IgD-negative memory B cell (primary cell): ENCODE data around the gene PDE8B. TPM values are rescaled to one million over a fixed set of nuclear protein-coding genes. Genes with fewer than 3 reads are reported as not detected.

Source experiments
- H3K27ac Mint-ChIP-seq, 3 donors: one replicate each; pipeline ENCODE4 v1.8.0; 2020 to 2022; ENCODE audit warnings: mild to moderate bottlenecking in 3 of 3, mixed read lengths in 3 of 3, moderate library complexity in 1 of 3
- H3K27me3 Mint-ChIP-seq: one replicate; pipeline ENCODE4 v1.8.0; 2021; ENCODE audit warnings: mixed read lengths
- H3K36me3 Mint-ChIP-seq: one replicate; pipeline ENCODE4 v1.8.0; 2020; ENCODE audit warnings: mild to moderate bottlenecking, mixed read lengths
- H3K4me1 Mint-ChIP-seq, 3 donors: one replicate each; pipeline ENCODE4 v1.8.0; 2020 to 2022; ENCODE audit warnings: mixed read lengths in 3 of 3, mild to moderate bottlenecking in 1 of 3
- H3K4me3 Mint-ChIP-seq, 4 donors: one replicate each; pipeline ENCODE4 v1.8.0; 2020 to 2022; ENCODE audit warnings: mild to moderate bottlenecking in 4 of 4, mixed read lengths in 4 of 4, moderate library complexity in 3 of 4
- H3K9me3 Mint-ChIP-seq, 3 donors: one replicate each; pipeline ENCODE4 v1.8.0; 2020 to 2021; ENCODE audit warnings: mixed read lengths in 3 of 3, mild to moderate bottlenecking in 1 of 3
- polyA plus RNA-seq: library from polyadenylated mRNA; unstranded; fragments of 300-500 nt; fragmentation: Illumina TruSeq; gene quantifications from one replicate; pipeline ENCODE4 v1.2.3, GENCODE V29; 2021

The PDE8B gene
- polyA plus RNA-seq, 1 donor from 2014 or later: not detected

- Mint-ChIP-seq H3K27ac (no peak overlapping the region), H3K9me3 (peaks cover 0 to 3% (median 2%) of the 10 kb centered on the region in 3 donors), H3K36me3 (no peaks in the 10 kb centered on the region), H3K27me3 (peaks cover 4% of the 10 kb centered on the region), H3K4me1 (peaks cover 0 to 4% (median 0%) of the 10 kb centered on the region in 3 donors), H3K4me3 (no peak overlapping the region)
Observed at GRCh38 chr5:77418162-77418561, 207.7 kb downstream of the PDE8B start.

- Mint-ChIP-seq H3K27ac (peak overlapping the region in 1 of 3 donors; percentile 65), H3K9me3 (peaks cover under 1 to 5% (median 4%) of the 10 kb centered on the region in 3 donors), H3K27me3 (peaks cover 4% of the 10 kb centered on the region)
Observed at GRCh38 chr5:77418601-77419581, 208.4 kb downstream of the PDE8B start.

GRCh38 chr5:77419644-77420582 is 209.4 kb downstream of the PDE8B start:
- Mint-ChIP-seq H3K27me3 (peaks cover 4% of the 10 kb centered on the region), H3K36me3 (no peaks in the 10 kb centered on the region), H3K4me3 (no peak overlapping the region), H3K27ac (no peak overlapping the region), H3K9me3 (peaks cover 2 to 5% (median 4%) of the 10 kb centered on the region in 3 donors), H3K4me1 (peaks cover 0 to 5% (median 0%) of the 10 kb centered on the region in 3 donors)

More at GRCh38 chr5:77418601-77419581, 208.4 kb downstream of the PDE8B start:
- Mint-ChIP-seq H3K4me3 (no peak overlapping the region), H3K4me1 (peaks cover 0 to 5% (median 0%) of the 10 kb centered on the region in 3 donors), H3K36me3 (no peaks in the 10 kb centered on the region)

- H3K27ac Mint-ChIP-seq: no peak overlapping the region
- H3K4me1 Mint-ChIP-seq: peaks cover 0 to 5% (median 0%) of the 10 kb centered on the region in 3 donors
- H3K27me3 Mint-ChIP-seq: peaks cover 2% of the 10 kb centered on the region
- no peak overlapping the region for H3K4me3 Mint-ChIP-seq
- peaks cover 1% of the 10 kb centered on the region for H3K36me3 Mint-ChIP-seq
- H3K9me3 Mint-ChIP-seq: peaks cover 2 to 5% (median 4%) of the 10 kb centered on the region in 3 donors
Observed at GRCh38 chr5:77420940-77421339, 210.5 kb downstream of the PDE8B start.

GRCh38 chr5:77423022-77423750 is 212.7 kb downstream of the PDE8B start:
- Mint-ChIP-seq H3K36me3 (peaks cover 6% of the 10 kb centered on the region), H3K9me3 (peaks cover 2 to 5% (median 4%) of the 10 kb centered on the region in 3 donors), H3K4me3 (no peak overlapping the region), H3K27me3 (peaks cover 2% of the 10 kb centered on the region), H3K4me1 (peaks cover 0 to 5% (median 0%) of the 10 kb centered on the region in 3 donors), H3K27ac (no peak overlapping the region)

- H3K9me3 Mint-ChIP-seq: peaks cover 2 to 5% (median 4%) of the 10 kb centered on the region in 3 donors
- no peak overlapping the region for H3K27ac Mint-ChIP-seq
Observed at GRCh38 chr5:77424921-77425320, 214.4 kb downstream of the PDE8B start.

GRCh38 chr5:77425420-77425819 is 214.9 kb downstream of the PDE8B start:
- Mint-ChIP-seq H3K4me3 (no peak overlapping the region), H3K36me3 (peaks cover 8% of the 10 kb centered on the region), H3K9me3 (peaks cover 2 to 5% (median 4%) of the 10 kb centered on the region in 3 donors), H3K27me3 (peaks cover 2% of the 10 kb centered on the region), H3K27ac (no peak overlapping the region), H3K4me1 (peaks cover 0 to 1% (median 0%) of the 10 kb centered on the region in 3 donors)

More at GRCh38 chr5:77424921-77425320, 214.4 kb downstream of the PDE8B start:
- Mint-ChIP-seq H3K4me3 (no peak overlapping the region), H3K36me3 (peaks cover 8% of the 10 kb centered on the region), H3K4me1 (peaks cover 0 to 1% (median 0%) of the 10 kb centered on the region in 3 donors), H3K27me3 (peaks cover 2% of the 10 kb centered on the region)

GRCh38 chr5:77425998-77426659 is 215.6 kb downstream of the PDE8B start:
- H3K4me3 Mint-ChIP-seq: no peak overlapping the region
- no peak overlapping the region for H3K27ac Mint-ChIP-seq
- H3K9me3 Mint-ChIP-seq: peaks cover 2 to 5% (median 4%) of the 10 kb centered on the region in 3 donors
- H3K4me1 Mint-ChIP-seq: peaks cover 0 to 1% (median 0%) of the 10 kb centered on the region in 3 donors
- peaks cover 8% of the 10 kb centered on the region for H3K36me3 Mint-ChIP-seq
- H3K27me3 Mint-ChIP-seq: peaks cover 2% of the 10 kb centered on the region

- no peak overlapping the region for H3K27ac Mint-ChIP-seq
- H3K27me3 Mint-ChIP-seq: peaks cover 2% of the 10 kb centered on the region
- peaks cover 2 to 5% (median 4%) of the 10 kb centered on the region in 3 donors for H3K9me3 Mint-ChIP-seq
- peaks cover 0 to 1% (median 0%) of the 10 kb centered on the region in 3 donors for H3K4me1 Mint-ChIP-seq
- peaks cover 10% of the 10 kb centered on the region for H3K36me3 Mint-ChIP-seq
- H3K4me3 Mint-ChIP-seq: no peak overlapping the region
Observed at GRCh38 chr5:77426670-77427069, 216.2 kb downstream of the PDE8B start.

GRCh38 chr5:77427998-77428397 is 217.5 kb downstream of the PDE8B start:
- Mint-ChIP-seq H3K36me3 (peaks cover 19% of the 10 kb centered on the region), H3K4me1 (peaks cover 0 to 1% (median 0%) of the 10 kb centered on the region in 3 donors), H3K27ac (no peak overlapping the region), H3K27me3 (no peaks in the 10 kb centered on the region), H3K9me3 (peaks cover 2 to 4% (median 3%) of the 10 kb centered on the region in 3 donors), H3K4me3 (no peak overlapping the region)

GRCh38 chr5:77428526-77428925 is 218.0 kb downstream of the PDE8B start:
- Mint-ChIP-seq H3K36me3 (peaks cover 20% of the 10 kb centered on the region), H3K9me3 (peaks cover 0 to 2% (median 0%) of the 10 kb centered on the region in 3 donors), H3K4me3 (no peak overlapping the region), H3K27me3 (no peaks in the 10 kb centered on the region), H3K27ac (no peak overlapping the region), H3K4me1 (peaks cover 0 to 1% (median 0%) of the 10 kb centered on the region in 3 donors)

- Mint-ChIP-seq H3K9me3 (no peaks in the 10 kb centered on the region), H3K36me3 (peaks cover 25% of the 10 kb centered on the region), H3K4me1 (no peaks in the 10 kb centered on the region), H3K27me3 (no peaks in the 10 kb centered on the region), H3K27ac (no peak overlapping the region), H3K4me3 (no peak overlapping the region)
Observed at GRCh38 chr5:77430726-77431125, 220.2 kb downstream of the PDE8B start.

GRCh38 chr5:77431286-77431685 is 220.8 kb downstream of the PDE8B start:
- H3K36me3 Mint-ChIP-seq: peaks cover 20% of the 10 kb centered on the region
- no peaks in the 10 kb centered on the region for H3K4me1 Mint-ChIP-seq
- H3K9me3 Mint-ChIP-seq: no peaks in the 10 kb centered on the region
- no peaks in the 10 kb centered on the region for H3K27me3 Mint-ChIP-seq
- H3K4me3 Mint-ChIP-seq: no peak overlapping the region
- H3K27ac Mint-ChIP-seq: no peak overlapping the region
